Measurements from ENCODE around the gene HECW1. TPM values are rescaled to one million over a fixed set of nuclear protein-coding genes. Genes with fewer than 3 reads are reported as not detected.

HECW1 gene
- polyA plus RNA-seq, 2 of the 4 experiments (the other 2 are of a cell fraction): 11.3 TPM

DNA sequence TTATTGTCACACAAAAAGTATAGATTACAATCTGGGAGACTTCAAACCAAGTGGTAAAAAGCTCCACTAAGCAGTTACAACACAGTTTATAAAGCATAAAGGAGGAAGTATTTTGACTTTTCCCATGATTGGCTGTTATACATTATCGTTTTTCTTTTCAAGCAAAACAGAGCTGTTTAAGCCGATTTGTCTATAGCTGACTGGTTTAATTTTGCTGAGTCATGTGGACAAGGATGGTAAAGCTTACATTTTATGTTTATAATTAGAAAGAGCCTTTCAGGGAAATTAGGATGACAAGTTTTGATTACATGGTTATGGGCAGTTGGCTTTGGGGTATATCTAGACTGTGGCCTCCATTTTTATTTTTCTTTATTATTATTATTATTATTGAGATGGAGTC is 318.0 kb downstream of the HECW1 start:
- no peaks in the 10 kb centered on the region for H3K9me3 ChIP-seq
- no peak for ATAC-seq
- no peak for FAIRE-seq
- H3K4me3 ChIP-seq: no peak overlapping the region
- H3K27ac ChIP-seq: peak overlapping the region in 1 of 2 experiments; percentile 55; a peak in 3 of 6 replicates
- peak; percentile 96 for TF ChIP-seq NFE2L2 (conservative IDR thresholded peaks at IDR 0.05; ENCODE audit: low read length)
- TF ChIP-seq, protein P1, sequence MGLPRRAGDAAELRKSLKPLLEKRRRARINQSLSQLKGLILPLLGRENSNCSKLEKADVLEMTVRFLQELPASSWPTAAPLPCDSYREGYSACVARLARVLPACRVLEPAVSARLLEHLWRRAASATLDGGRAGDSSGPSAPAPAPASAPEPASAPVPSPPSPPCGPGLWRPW (IDR thresholded peaks at IDR 0.05): no peak
- peak; percentile 95 for TF ChIP-seq MAFK (IDR thresholded peaks at IDR 0.05; ENCODE audit: partially characterized antibody)
- TF ChIP-seq CBX8 (IDR thresholded peaks at IDR 0.05): no peak
- no peak for TF ChIP-seq ZC3H11A (IDR thresholded peaks at IDR 0.05)
- WGBS (ENCODE audit: missing lambda C conversion rate): 75% methylated on average over 2 of the region's 2 CpGs
- peaks cover 14% of the 10 kb centered on the region; the same call in 2 of the 3 replicates for H3K4me1 ChIP-seq
- ChIA-PET CTCF (interaction anchor here (0.6 to 2.1 kb wide), 4 partner anchors 10 to 490 kb away, joined by 3 to 13 read pairs (median 3); no protein-coding TSS in a partner anchor), POLR2A (no interaction called here)
- DNase-seq (ENCODE audit: low read depth in 1 of 2, low spot score in 1 of 2): no peak
- no peak overlapping the region for H3K4me2 ChIP-seq

DNA sequence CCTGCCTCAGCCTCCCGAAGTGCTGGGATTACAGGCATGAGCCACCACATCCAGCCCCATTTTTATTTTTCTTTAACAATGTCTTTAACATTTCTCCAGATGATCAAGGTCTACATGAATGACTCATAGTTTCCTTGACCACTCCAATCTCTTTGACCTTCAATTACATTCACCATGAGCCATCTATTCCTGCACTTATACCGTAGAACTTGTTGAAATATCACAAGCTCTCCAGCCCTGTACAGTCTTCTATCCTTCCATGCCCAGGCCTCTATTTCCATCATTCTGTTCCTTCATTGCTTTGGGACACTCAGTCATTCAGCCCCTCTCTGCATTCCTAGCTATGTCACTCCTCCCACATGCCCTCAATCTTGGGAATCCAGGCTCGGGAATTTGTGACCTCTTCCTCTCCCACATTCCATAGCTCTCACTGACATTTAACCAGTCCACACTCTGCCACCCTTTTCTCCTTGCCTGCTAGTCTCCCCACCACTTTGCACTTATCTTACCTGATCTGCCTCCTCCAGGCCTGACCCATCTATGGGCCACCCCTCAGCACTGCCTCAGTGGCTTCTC is 318.7 kb downstream of the HECW1 start:
- FAIRE-seq (no peak), ATAC-seq (no peak; a peak in 1 of 6 replicates), DNase-seq (ENCODE audit: low read depth in 1 of 2, low spot score in 1 of 2) (no peak)
- no peak overlapping the region for H3K4me2 ChIP-seq
- ChIA-PET POLR2A (interaction anchor here (0.7 kb wide), 1 partner anchor 545 kb away, joined by 3 read pairs; no protein-coding TSS in a partner anchor), CTCF (interaction anchor here (0.6 to 2.1 kb wide), 3 partner anchors 9 to 490 kb away, joined by 3 to 13 read pairs (median 3); no protein-coding TSS in a partner anchor)
- no peak overlapping the region for H3K4me3 ChIP-seq
- no peaks in the 10 kb centered on the region for H3K9me3 ChIP-seq
- H3K4me1 ChIP-seq: peaks cover 14% of the 10 kb centered on the region; the same call in 2 of the 3 replicates
- no peak for TF ChIP-seq EP300 (IDR thresholded peaks at IDR 0.05)
- TF ChIP-seq, protein P2, sequence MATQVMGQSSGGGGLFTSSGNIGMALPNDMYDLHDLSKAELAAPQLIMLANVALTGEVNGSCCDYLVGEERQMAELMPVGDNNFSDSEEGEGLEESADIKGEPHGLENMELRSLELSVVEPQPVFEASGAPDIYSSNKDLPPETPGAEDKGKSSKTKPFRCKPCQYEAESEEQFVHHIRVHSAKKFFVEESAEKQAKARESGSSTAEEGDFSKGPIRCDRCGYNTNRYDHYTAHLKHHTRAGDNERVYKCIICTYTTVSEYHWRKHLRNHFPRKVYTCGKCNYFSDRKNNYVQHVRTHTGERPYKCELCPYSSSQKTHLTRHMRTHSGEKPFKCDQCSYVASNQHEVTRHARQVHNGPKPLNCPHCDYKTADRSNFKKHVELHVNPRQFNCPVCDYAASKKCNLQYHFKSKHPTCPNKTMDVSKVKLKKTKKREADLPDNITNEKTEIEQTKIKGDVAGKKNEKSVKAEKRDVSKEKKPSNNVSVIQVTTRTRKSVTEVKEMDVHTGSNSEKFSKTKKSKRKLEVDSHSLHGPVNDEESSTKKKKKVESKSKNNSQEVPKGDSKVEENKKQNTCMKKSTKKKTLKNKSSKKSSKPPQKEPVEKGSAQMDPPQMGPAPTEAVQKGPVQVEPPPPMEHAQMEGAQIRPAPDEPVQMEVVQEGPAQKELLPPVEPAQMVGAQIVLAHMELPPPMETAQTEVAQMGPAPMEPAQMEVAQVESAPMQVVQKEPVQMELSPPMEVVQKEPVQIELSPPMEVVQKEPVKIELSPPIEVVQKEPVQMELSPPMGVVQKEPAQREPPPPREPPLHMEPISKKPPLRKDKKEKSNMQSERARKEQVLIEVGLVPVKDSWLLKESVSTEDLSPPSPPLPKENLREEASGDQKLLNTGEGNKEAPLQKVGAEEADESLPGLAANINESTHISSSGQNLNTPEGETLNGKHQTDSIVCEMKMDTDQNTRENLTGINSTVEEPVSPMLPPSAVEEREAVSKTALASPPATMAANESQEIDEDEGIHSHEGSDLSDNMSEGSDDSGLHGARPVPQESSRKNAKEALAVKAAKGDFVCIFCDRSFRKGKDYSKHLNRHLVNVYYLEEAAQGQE (IDR thresholded peaks at IDR 0.05): no peak
- no peak for TF ChIP-seq JUNB (IDR thresholded peaks at IDR 0.05)
- no peak for TF ChIP-seq SREBF2 (IDR thresholded peaks at IDR 0.05)
- TF ChIP-seq FOSL2 (IDR thresholded peaks at IDR 0.05): no peak
- TF ChIP-seq FOSL2 (CRISPR knock-in tag; IDR thresholded peaks at IDR 0.05): peak; percentile 34; the same call in 1 of the 2 replicates
- no peak for TF ChIP-seq JUN (IDR thresholded peaks at IDR 0.05)
- peak overlapping the region in 1 of 2 experiments; percentile 55; a peak in 3 of 6 replicates for H3K27ac ChIP-seq
- WGBS (ENCODE audit: missing lambda C conversion rate): 76% methylated on average over 3 of the region's 3 CpGs

DNA sequence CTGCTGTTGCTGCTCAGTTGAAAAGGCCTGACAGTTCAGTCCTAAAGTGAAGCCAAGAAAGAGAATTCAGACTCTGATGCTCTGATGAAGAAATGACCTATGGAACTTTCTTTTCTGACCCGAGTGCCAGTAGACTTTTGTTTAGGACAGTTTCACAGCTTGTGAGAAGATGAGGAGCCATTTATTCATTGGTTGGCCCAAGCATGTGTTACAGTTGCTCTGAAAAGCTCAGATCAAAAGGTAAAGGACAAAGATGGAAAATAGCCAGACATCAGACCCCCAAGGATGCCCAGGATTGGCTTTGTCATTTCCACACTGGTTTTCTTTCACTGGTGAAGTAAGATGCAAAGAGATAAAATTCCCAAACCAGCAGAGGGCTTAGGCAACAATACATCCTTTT is 321.2 kb downstream of the HECW1 start:
- TF ChIP-seq ZSCAN20 (CRISPR knock-in tag; IDR thresholded peaks at IDR 0.05): no peak
- TF ChIP-seq FOSL2 (IDR thresholded peaks at IDR 0.05): no peak
- TF ChIP-seq FOSL2 (CRISPR knock-in tag; IDR thresholded peaks at IDR 0.05): no peak
- no peak for TF ChIP-seq CEBPB (IDR thresholded peaks at IDR 0.05)
- no peak for TF ChIP-seq FOSB (CRISPR knock-in tag; IDR thresholded peaks at IDR 0.05)
- ChIA-PET CTCF (interaction anchor here (1.8 kb wide), 1 partner anchor 492 kb away, joined by 6 read pairs; no protein-coding TSS in a partner anchor), POLR2A (no interaction called here)
- 100% methylated on average over 1 of the region's 1 CpG for WGBS (ENCODE audit: missing lambda C conversion rate)
- Histone ChIP-seq H3K27ac (no peak overlapping the region), H3K9me3 (no peaks in the 10 kb centered on the region), H3K4me2 (no peak overlapping the region), H3K4me1 (peaks cover 14% of the 10 kb centered on the region; the same call in 2 of the 3 replicates), H3K4me3 (no peak overlapping the region)
- ATAC-seq: no peak
- FAIRE-seq: no peak
- DNase-seq (ENCODE audit: low read depth in 1 of 2, low spot score in 1 of 2): no peak

DNA sequence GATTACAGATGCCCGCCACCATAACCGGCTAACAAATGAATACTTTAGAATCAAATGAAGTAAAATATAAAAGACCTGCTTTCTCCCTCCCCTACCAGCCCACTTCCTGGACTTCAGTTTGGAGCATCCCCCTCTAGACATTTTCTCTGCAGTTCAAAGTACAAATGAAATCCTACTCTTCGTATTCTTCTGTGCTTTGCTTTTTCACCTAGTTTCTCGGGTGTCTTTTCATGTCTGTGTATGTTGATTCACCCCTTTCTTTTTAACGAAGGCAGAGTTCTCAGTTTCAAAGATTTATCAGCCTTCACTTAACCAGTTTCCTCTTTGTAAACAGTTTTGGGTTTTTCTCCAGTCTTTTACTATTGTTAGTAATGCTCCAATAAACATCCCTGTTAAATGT is 324.6 kb downstream of the HECW1 start:
- ChIA-PET CTCF (no interaction called here), POLR2A (no interaction called here)
- Histone ChIP-seq H3K4me2 (no peak overlapping the region), H3K4me1 (no peaks in the 10 kb centered on the region), H3K9me3 (no peaks in the 10 kb centered on the region), H3K4me3 (no peak overlapping the region), H3K27ac (no peak overlapping the region)
- no peak for TF ChIP-seq SREBF2 (IDR thresholded peaks at IDR 0.05)
- no peak for TF ChIP-seq JUN (IDR thresholded peaks at IDR 0.05)
- TF ChIP-seq, protein P2 (IDR thresholded peaks at IDR 0.05): no peak
- TF ChIP-seq, protein P3, sequence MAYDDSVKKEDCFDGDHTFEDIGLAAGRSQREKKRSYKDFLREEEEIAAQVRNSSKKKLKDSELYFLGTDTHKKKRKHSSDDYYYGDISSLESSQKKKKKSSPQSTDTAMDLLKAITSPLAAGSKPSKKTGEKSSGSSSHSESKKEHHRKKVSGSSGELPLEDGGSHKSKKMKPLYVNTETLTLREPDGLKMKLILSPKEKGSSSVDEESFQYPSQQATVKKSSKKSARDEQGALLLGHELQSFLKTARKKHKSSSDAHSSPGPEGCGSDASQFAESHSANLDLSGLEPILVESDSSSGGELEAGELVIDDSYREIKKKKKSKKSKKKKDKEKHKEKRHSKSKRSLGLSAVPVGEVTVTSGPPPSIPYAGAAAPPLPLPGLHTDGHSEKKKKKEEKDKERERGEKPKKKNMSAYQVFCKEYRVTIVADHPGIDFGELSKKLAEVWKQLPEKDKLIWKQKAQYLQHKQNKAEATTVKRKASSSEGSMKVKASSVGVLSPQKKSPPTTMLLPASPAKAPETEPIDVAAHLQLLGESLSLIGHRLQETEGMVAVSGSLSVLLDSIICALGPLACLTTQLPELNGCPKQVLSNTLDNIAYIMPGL (CRISPR knock-in tag; IDR thresholded peaks at IDR 0.05; ENCODE audit: borderline replicate concordance): no peak
- TF ChIP-seq NR3C1 (IDR thresholded peaks at IDR 0.05): no peak
- TF ChIP-seq GATA3 (IDR thresholded peaks at IDR 0.05; ENCODE audit: borderline replicate concordance): no peak
- no peak for ATAC-seq
- WGBS (ENCODE audit: missing lambda C conversion rate): 80% methylated on average over 5 of the region's 5 CpGs
- no peak for FAIRE-seq
- DNase-seq (ENCODE audit: low read depth in 1 of 2, low spot score in 1 of 2): no peak
